DND-41 (cell line): ENCODE data around the gene ADGRG6.

Source experiments
- EZH2 ChIP-seq: IDR thresholded peaks from 3 replicates; pipeline ENCODE4 v1.6.1; 2012; ENCODE audit warnings: borderline replicate concordance, low read depth, mild to moderate bottlenecking, moderate library complexity, low read length, inconsistent platforms; ENCODE audit not compliant: severe bottlenecking
- TF ChIP-seq, protein P1 (sequence below): IDR thresholded peaks from 2 replicates; pipeline ENCODE4 v1.5.1; 2012; ENCODE audit warnings: borderline replicate concordance, low read length, moderate library complexity, mild to moderate bottlenecking; ENCODE audit not compliant: poor library complexity, severe bottlenecking; ENCODE audit errors: extremely low read depth

DNA sequence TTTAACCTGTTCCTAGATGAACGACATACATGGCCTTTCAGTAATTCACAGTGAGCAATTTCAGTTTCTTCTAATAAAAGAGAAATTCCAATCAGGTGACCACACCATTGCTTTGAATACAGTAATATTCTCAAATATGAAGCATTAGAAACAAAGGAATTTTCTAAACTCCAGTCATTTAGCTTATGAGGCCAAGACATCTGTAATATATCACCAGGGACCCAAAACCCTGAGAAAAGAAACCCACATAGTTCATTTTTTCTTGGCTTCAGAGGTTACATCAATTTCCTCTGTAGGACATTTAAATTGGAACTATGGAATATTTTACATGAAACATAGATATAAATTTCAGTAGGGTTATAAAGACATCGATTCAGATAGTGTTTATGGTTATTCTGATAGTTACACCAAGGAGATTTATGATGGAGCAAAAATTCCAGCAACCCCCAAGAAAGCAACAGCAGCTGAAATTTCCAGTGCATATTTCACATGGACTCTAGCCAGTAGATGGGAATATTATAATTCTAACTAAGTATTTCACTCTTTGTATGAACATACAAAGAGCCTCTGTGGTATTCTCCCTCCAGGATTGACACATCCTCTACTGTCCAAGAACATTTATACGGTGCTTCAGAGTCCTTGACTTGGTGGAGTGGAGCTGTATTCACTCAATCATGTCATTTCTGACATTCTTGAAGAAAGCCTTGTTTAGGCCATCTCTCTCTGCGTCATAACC, 82.9 kb downstream of the ADGRG6 start:
- TF ChIP-seq EZH2: no peak
- TF ChIP-seq, protein P1, sequence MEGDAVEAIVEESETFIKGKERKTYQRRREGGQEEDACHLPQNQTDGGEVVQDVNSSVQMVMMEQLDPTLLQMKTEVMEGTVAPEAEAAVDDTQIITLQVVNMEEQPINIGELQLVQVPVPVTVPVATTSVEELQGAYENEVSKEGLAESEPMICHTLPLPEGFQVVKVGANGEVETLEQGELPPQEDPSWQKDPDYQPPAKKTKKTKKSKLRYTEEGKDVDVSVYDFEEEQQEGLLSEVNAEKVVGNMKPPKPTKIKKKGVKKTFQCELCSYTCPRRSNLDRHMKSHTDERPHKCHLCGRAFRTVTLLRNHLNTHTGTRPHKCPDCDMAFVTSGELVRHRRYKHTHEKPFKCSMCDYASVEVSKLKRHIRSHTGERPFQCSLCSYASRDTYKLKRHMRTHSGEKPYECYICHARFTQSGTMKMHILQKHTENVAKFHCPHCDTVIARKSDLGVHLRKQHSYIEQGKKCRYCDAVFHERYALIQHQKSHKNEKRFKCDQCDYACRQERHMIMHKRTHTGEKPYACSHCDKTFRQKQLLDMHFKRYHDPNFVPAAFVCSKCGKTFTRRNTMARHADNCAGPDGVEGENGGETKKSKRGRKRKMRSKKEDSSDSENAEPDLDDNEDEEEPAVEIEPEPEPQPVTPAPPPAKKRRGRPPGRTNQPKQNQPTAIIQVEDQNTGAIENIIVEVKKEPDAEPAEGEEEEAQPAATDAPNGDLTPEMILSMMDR: no peak
